ENCODE measurements around the gene DHRS9. TPM values are rescaled to one million over a fixed set of nuclear protein-coding genes. Genes with fewer than 3 reads are reported as not detected.

Gene DHRS9
- total RNA-seq, result 100 to 1,000 TPM in 1 of 2 donors, 10 to 100 TPM in 1; 31.4 to 135 TPM

GRCh38 chr2:169069341-169069740, at the start of gene DHRS9:
Gene DHRS9 (plus strand): TSS chr2:169069563. CDS start chr2:169081582, 12,019 bp downstream.
- no peak for DNase-seq (ENCODE audit: low spot score)
- H3K9me3 ChIP-seq, result no peaks in the 10 kb centered on the region
- H3K36me3 ChIP-seq, result no peaks in the 10 kb centered on the region
- no peaks in the 10 kb centered on the region for H3K27me3 ChIP-seq
- H3K4me3 ChIP-seq, result no peak within 1 kb of the TSS
- peaks cover 0 to 12% of the 10 kb centered on the region in 2 donors for H3K4me1 ChIP-seq
- H3K27ac ChIP-seq, result no peak within 1 kb of the TSS
- TF ChIP-seq CTCF (IDR thresholded peaks at IDR 0.05), result no peak

GRCh38 chr2:169023161-169023560, 46.2 kb upstream of the DHRS9 start:
- Histone ChIP-seq H3K4me3 (no peak overlapping the region), H3K27ac (no peak overlapping the region), H3K9me3 (no peaks in the 10 kb centered on the region), H3K27me3 (no peaks in the 10 kb centered on the region), H3K4me1 (no peaks in the 10 kb centered on the region), H3K36me3 (no peaks in the 10 kb centered on the region)
- no peak for DNase-seq (ENCODE audit: low spot score)
- TF ChIP-seq CTCF (IDR thresholded peaks at IDR 0.05), result no peak

GRCh38 chr2:169026056-169026455, 43.3 kb upstream of the DHRS9 start:
- no peak overlapping the region for H3K27ac ChIP-seq
- H3K27me3 ChIP-seq, result no peaks in the 10 kb centered on the region
- no peak for TF ChIP-seq CTCF (IDR thresholded peaks at IDR 0.05)
- H3K4me3 ChIP-seq, result no peak overlapping the region
- no peaks in the 10 kb centered on the region for H3K4me1 ChIP-seq
- no peaks in the 10 kb centered on the region for H3K9me3 ChIP-seq
- no peaks in the 10 kb centered on the region for H3K36me3 ChIP-seq
- DNase-seq (ENCODE audit: low spot score), result no peak

GRCh38 chr2:169027234-169027633, 42.1 kb upstream of the DHRS9 start:
- no peak for DNase-seq (ENCODE audit: low spot score)
- no peaks in the 10 kb centered on the region for H3K4me1 ChIP-seq
- TF ChIP-seq CTCF (IDR thresholded peaks at IDR 0.05), result no peak

GRCh38 chr2:169029341-169029740, 40.0 kb upstream of the DHRS9 start:
- Histone ChIP-seq H3K36me3 (no peaks in the 10 kb centered on the region), H3K4me3 (no peak overlapping the region), H3K9me3 (no peaks in the 10 kb centered on the region), H3K4me1 (no peaks in the 10 kb centered on the region), H3K27me3 (no peaks in the 10 kb centered on the region), H3K27ac (no peak overlapping the region)
- no peak for TF ChIP-seq CTCF (IDR thresholded peaks at IDR 0.05)
- no peak for DNase-seq (ENCODE audit: low spot score)

More at GRCh38 chr2:169027234-169027633, 42.1 kb upstream of the DHRS9 start:
- no peaks in the 10 kb centered on the region for H3K9me3 ChIP-seq
- H3K36me3 ChIP-seq, result no peaks in the 10 kb centered on the region
- no peaks in the 10 kb centered on the region for H3K27me3 ChIP-seq
- no peak overlapping the region for H3K4me3 ChIP-seq
- H3K27ac ChIP-seq, result no peak overlapping the region

GRCh38 chr2:169031202-169031601, 38.2 kb upstream of the DHRS9 start, which contains the start of gene ABCB11:
Gene ABCB11 (minus strand): TSS chr2:169031324. CDS start chr2:169018125, 13,199 bp downstream.
- TF ChIP-seq CTCF (IDR thresholded peaks at IDR 0.05), result no peak
- H3K27ac ChIP-seq, result no peak within 1 kb of the TSS
- DNase-seq (ENCODE audit: low spot score), result no peak
- H3K4me3 ChIP-seq, result no peak within 1 kb of the TSS
- no peaks in the 10 kb centered on the region for H3K4me1 ChIP-seq
- no peaks in the 10 kb centered on the region for H3K27me3 ChIP-seq
- H3K36me3 ChIP-seq, result no peaks in the 10 kb centered on the region
- no peaks in the 10 kb centered on the region for H3K9me3 ChIP-seq
